ENCODE measurements around the gene SNRPB. TPM values are rescaled to one million over a fixed set of nuclear protein-coding genes. Genes with fewer than 3 reads are reported as not detected.

Gene SNRPB
- total and polyA plus RNA-seq, 2 donors (not counting 3 experiments of a cell fraction or from before 2014, with no cell fraction given), result 296 to 340 TPM

DNA sequence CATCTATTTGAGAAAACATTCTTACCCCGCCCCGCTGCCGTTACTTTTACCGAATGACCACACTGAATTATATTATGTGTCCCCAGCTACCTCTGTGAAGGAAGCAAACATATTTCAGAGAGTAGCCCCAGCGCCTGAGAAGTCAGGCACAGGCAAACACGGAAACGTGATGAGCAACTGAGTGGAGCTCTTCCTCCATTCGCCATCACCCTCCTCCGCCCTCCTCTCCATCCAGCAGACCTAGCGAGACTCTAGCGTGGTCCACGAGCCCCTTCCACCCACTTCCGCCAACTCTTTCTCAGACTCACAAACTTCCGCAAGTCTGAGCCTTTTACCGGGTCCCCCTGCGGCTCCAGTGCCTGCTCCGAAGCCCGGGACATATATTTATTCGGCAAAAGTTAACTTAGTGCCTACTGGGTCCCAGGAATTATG is 582 bp downstream of the SNRPB start:
- peak overlapping the region; percentile 89 for H3K4me2 ChIP-seq (ENCODE audit: insufficient read depth, low read length)
- H3K36me3 ChIP-seq (ENCODE audit: control insufficient read depth in 2 of 2, extremely low read depth in 1 of 2, insufficient read depth in 2 of 2, low read length in 2 of 2), result peaks cover 16 to 23% of the 10 kb centered on the region in 2 experiments
- peak overlapping the region; percentile 86 for H3K27ac ChIP-seq (ENCODE audit: insufficient read depth, low read depth, low read length)
- no peaks in the 10 kb centered on the region for H3K9me3 ChIP-seq (replicated peaks; ENCODE audit: control insufficient read depth, insufficient read depth, low read length)
- no peaks in the 10 kb centered on the region for H3K27me3 ChIP-seq (ENCODE audit: control insufficient read depth in 2 of 2, insufficient read depth in 2 of 2, low read length in 2 of 2)
- peak overlapping the region; percentile 96 for H3K9ac ChIP-seq (replicated peaks; ENCODE audit: extremely low read depth, insufficient read depth, low read length)
- peaks cover 17% of the 10 kb centered on the region for H3K4me1 ChIP-seq (ENCODE audit: control insufficient read depth, extremely low read depth, insufficient read depth, low read length)
- H4K20me1 ChIP-seq (replicated peaks; ENCODE audit: control insufficient read depth, extremely low read depth, insufficient read depth, low read length), result peaks cover 7% of the 10 kb centered on the region
- H2AFZ ChIP-seq (ENCODE audit: low read depth, low read length), result no peak overlapping the region
- ChIA-PET CTCF (interaction anchor here (0.7 to 2.0 kb wide), 6 partner anchors 13 to 262 kb away, joined by 3 to 16 read pairs (median 5); no protein-coding TSS in a partner anchor), POLR2A (interaction anchor here (0.5 to 1.7 kb wide), 5 partner anchors 52 to 1133 kb away, joined by 4 to 5 read pairs (median 4); partner anchors contain the start of gene NOP56)
- DNase-seq (ENCODE audit: low read depth, low spot score) (peak; percentile 60), FAIRE-seq (peak; percentile 67)
- peak; percentile 32 for TF ChIP-seq POLR2AphosphoS5 (IDR thresholded peaks at IDR 0.05; ENCODE audit: insufficient read depth, low read depth, low read length)
- TF ChIP-seq, protein P1, sequence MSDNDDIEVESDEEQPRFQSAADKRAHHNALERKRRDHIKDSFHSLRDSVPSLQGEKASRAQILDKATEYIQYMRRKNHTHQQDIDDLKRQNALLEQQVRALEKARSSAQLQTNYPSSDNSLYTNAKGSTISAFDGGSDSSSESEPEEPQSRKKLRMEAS (IDR thresholded peaks at IDR 0.05; ENCODE audit: insufficient read depth, insufficient read length), result no peak
- H3K79me2 ChIP-seq (ENCODE audit: control insufficient read depth, insufficient read depth, low read length), result peaks cover 50% of the 10 kb centered on the region
- dilution Hi-C loops (cut with MboI; ENCODE audit: extremely low pct_ligation_motif_present, low sequenced_read_pairs) (no loop called here), intact Hi-C loops (cut with micrococcal nuclease) (loop anchor here (1.0 kb wide), 3 partner anchors 38 to 182 kb away; partner anchors contain the start of genes NOP56 and ZNF343)
- H3K4me3 ChIP-seq (replicated peaks in 1 of 3; ENCODE audit: insufficient read depth in 1 of 3, low read depth in 1 of 3, low read length in 3 of 3), result peak overlapping the region; percentile 87 to 98 (median 91)
- no TSS peak for BruUV-seq (replicated peaks)
- no peaks in the 10 kb centered on the region for H3K9me1 ChIP-seq (replicated peaks; ENCODE audit: control insufficient read depth, extremely low read depth, insufficient read depth, low read length)

DNA sequence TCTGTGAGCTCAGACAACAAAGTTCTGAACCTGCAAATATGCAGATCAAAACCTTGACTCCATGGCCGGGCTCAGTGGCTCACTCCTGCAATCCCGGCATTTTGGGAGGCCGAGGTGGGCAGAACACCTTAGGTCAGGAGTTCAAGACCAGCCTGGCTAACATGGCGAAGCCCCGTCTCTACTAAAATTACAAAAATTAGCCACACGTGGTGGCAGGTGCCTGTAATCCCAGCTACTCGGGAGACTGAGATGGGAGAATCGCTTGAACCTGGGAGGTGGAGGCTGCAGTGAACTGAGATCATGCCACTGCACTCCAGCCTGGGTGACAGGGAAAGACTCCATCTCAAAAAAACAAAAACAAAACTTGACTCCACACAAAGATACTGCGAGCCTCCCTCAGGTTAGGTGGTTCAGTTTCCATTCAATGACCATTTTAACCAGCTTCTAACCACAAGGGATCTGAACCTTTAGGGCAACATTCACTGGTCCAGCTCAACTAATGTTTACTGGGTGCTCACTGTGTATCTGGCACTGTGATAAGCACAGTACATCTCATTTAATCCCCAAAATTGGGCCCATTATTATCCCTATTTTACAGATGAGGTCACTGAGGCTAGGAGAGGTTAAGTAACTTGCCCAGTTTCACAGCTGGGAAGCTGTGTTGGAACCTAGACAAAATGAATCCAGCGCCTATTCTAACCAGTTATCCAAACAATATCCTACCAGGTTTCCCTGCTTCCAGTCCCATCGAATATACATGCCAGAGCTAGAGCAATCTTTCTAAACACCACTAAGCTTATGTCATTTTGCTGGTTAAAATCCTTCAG is 1.8 kb downstream of the SNRPB start:
- POLR2A ChIA-PET, result no interaction called here

More for the DNA sequence above, 1.8 kb downstream of the SNRPB start:
- CTCF ChIA-PET, result interaction anchor here (0.6 to 2.6 kb wide), 2 partner anchors 55 to 261 kb away, joined by 3 to 9 read pairs; no protein-coding TSS in a partner anchor
- intact Hi-C loops (cut with micrococcal nuclease) (no loop called here), dilution Hi-C loops (cut with MboI; ENCODE audit: extremely low pct_ligation_motif_present, low sequenced_read_pairs) (no loop called here)
- peaks cover 7% of the 10 kb centered on the region for H4K20me1 ChIP-seq (replicated peaks; ENCODE audit: control insufficient read depth, extremely low read depth, insufficient read depth, low read length)
- H3K36me3 ChIP-seq (ENCODE audit: control insufficient read depth in 2 of 2, extremely low read depth in 1 of 2, insufficient read depth in 2 of 2, low read length in 2 of 2), result peaks cover 21 to 35% of the 10 kb centered on the region in 2 experiments
- H3K4me1 ChIP-seq (ENCODE audit: control insufficient read depth, extremely low read depth, insufficient read depth, low read length), result peaks cover 17% of the 10 kb centered on the region
- no peak for TF ChIP-seq JUN (IDR thresholded peaks at IDR 0.05; ENCODE audit: borderline replicate concordance, insufficient read depth, insufficient read length, low read depth)
- no peak for TF ChIP-seq MYC (IDR thresholded peaks at IDR 0.05; ENCODE audit: low read depth, low read length)
- TF ChIP-seq EZH2 (IDR thresholded peaks at IDR 0.05; ENCODE audit: borderline replicate concordance, low read depth, low read length, severe bottlenecking), result no peak
- no peak for TF ChIP-seq FOS (IDR thresholded peaks at IDR 0.05; ENCODE audit: borderline replicate concordance, insufficient read depth, low read length)
- TF ChIP-seq GATA2 (IDR thresholded peaks at IDR 0.05; ENCODE audit: insufficient read depth, insufficient read length, low read depth, low read length), result no peak
- TF ChIP-seq, protein P2, sequence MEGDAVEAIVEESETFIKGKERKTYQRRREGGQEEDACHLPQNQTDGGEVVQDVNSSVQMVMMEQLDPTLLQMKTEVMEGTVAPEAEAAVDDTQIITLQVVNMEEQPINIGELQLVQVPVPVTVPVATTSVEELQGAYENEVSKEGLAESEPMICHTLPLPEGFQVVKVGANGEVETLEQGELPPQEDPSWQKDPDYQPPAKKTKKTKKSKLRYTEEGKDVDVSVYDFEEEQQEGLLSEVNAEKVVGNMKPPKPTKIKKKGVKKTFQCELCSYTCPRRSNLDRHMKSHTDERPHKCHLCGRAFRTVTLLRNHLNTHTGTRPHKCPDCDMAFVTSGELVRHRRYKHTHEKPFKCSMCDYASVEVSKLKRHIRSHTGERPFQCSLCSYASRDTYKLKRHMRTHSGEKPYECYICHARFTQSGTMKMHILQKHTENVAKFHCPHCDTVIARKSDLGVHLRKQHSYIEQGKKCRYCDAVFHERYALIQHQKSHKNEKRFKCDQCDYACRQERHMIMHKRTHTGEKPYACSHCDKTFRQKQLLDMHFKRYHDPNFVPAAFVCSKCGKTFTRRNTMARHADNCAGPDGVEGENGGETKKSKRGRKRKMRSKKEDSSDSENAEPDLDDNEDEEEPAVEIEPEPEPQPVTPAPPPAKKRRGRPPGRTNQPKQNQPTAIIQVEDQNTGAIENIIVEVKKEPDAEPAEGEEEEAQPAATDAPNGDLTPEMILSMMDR (IDR thresholded peaks at IDR 0.05; ENCODE audit: extremely low read depth in 1 of 2, insufficient read depth in 1 of 2, low read depth in 1 of 2, low read length in 2 of 2), result no peak
- TF ChIP-seq, protein P1 (IDR thresholded peaks at IDR 0.05; ENCODE audit: insufficient read depth, insufficient read length), result no peak
- TF ChIP-seq POLR2AphosphoS5 (IDR thresholded peaks at IDR 0.05; ENCODE audit: insufficient read depth, low read depth, low read length), result no peak
- no peak for TF ChIP-seq POLR2A (IDR thresholded peaks at IDR 0.05; ENCODE audit: low read depth, low read length)
- peak overlapping the region; percentile 96 for H3K9ac ChIP-seq (replicated peaks; ENCODE audit: extremely low read depth, insufficient read depth, low read length)
- FAIRE-seq (no peak), DNase-seq (ENCODE audit: low read depth, low spot score) (no peak)
- no peak overlapping the region for H2AFZ ChIP-seq (ENCODE audit: low read depth, low read length)
- no peaks in the 10 kb centered on the region for H3K9me1 ChIP-seq (replicated peaks; ENCODE audit: control insufficient read depth, extremely low read depth, insufficient read depth, low read length)
- H3K4me3 ChIP-seq (replicated peaks in 1 of 3; ENCODE audit: insufficient read depth in 1 of 3, low read depth in 1 of 3, low read length in 3 of 3), result peak overlapping the region; percentile 3 to 98 (median 87)
- peak overlapping the region; percentile 89 for H3K4me2 ChIP-seq (ENCODE audit: insufficient read depth, low read length)
- no peaks in the 10 kb centered on the region for H3K9me3 ChIP-seq (replicated peaks; ENCODE audit: control insufficient read depth, insufficient read depth, low read length)
- no peak overlapping the region for H3K27ac ChIP-seq (ENCODE audit: insufficient read depth, low read depth, low read length)
- H3K27me3 ChIP-seq (ENCODE audit: control insufficient read depth in 2 of 2, insufficient read depth in 2 of 2, low read length in 2 of 2), result no peaks in the 10 kb centered on the region
- no TSS peak for BruUV-seq (replicated peaks)
- H3K79me2 ChIP-seq (ENCODE audit: control insufficient read depth, insufficient read depth, low read length), result peaks cover 56% of the 10 kb centered on the region

All from endothelial cell of umbilical vein (primary cell).